H9 (cell line): ENCODE results near the gene GATAD2B. TPM values are rescaled to one million over a fixed set of nuclear protein-coding genes. Genes with fewer than 3 reads are reported as not detected.

Experiments used
- DNase-seq: peaks from one replicate; pipeline ENCODE4 v3.0.0-alpha.2; 2017
- H2AFZ ChIP-seq: one replicate; pipeline ENCODE4 v1.6.1; 2013; ENCODE audit warnings: mild to moderate bottlenecking, low read length, control low read depth, moderate library complexity
- H2AK5ac ChIP-seq: 2 replicates; pipeline ENCODE4 v1.6.1; 2013; ENCODE audit warnings: low read length, control low read depth, mixed read lengths; ENCODE audit not compliant: insufficient read length
- H2BK120ac ChIP-seq: one replicate; pipeline ENCODE4 v1.6.1; 2013; ENCODE audit warnings: low read depth, mild to moderate bottlenecking, low read length, control low read depth, inconsistent platforms; ENCODE audit not compliant: poor library complexity, severe bottlenecking
- H2BK12ac ChIP-seq: 2 replicates; pipeline ENCODE4 v1.6.1; 2013; ENCODE audit warnings: low read length, control low read depth, mixed read lengths, low read depth; ENCODE audit not compliant: insufficient read length
- H2BK15ac ChIP-seq: 2 replicates; pipeline ENCODE4 v1.6.1; 2013; ENCODE audit warnings: low read depth, low read length, control low read depth
- H2BK20ac ChIP-seq: one replicate; pipeline ENCODE4 v1.6.1; 2013; ENCODE audit warnings: low read depth, mild to moderate bottlenecking, low read length, control low read depth, inconsistent platforms; ENCODE audit not compliant: poor library complexity, severe bottlenecking
- H2BK5ac ChIP-seq: 2 replicates; pipeline ENCODE4 v1.6.1; 2013; ENCODE audit warnings: low read length, control low read depth, mixed read lengths; ENCODE audit not compliant: insufficient read length
- H3K14ac ChIP-seq: 2 replicates; pipeline ENCODE4 v1.6.1; 2013; ENCODE audit warnings: low read length, control low read depth; ENCODE audit not compliant: insufficient read depth
- H3K18ac ChIP-seq: 2 replicates; pipeline ENCODE4 v1.6.1; 2013; ENCODE audit warnings: low read depth, mild to moderate bottlenecking, mixed read lengths, low read length, control low read depth; ENCODE audit not compliant: insufficient read length
- H3K23ac ChIP-seq: 2 replicates; pipeline ENCODE4 v1.6.1; 2013; ENCODE audit warnings: low read length, control low read depth, mixed read lengths, low read depth; ENCODE audit not compliant: insufficient read length
- H3K23me2 ChIP-seq: 2 replicates; pipeline ENCODE4 v1.6.1; 2013; ENCODE audit warnings: low read depth, mild to moderate bottlenecking, mixed read lengths, low read length, control low read depth; ENCODE audit not compliant: insufficient read length, poor library complexity, severe bottlenecking
- H3K27ac ChIP-seq: 2 replicates; pipeline ENCODE4 v1.5.1; 2013; ENCODE audit warnings: low read length, control low read depth, mixed read lengths, low read depth; ENCODE audit not compliant: insufficient read length
- H3K27me3 ChIP-seq: 2 replicates; pipeline ENCODE4 v1.6.1; 2013; ENCODE audit warnings: low read length, control low read depth, inconsistent platforms; ENCODE audit not compliant: insufficient read depth
- H3K4ac ChIP-seq: 2 replicates; pipeline ENCODE4 v1.6.1; 2013; ENCODE audit warnings: low read depth, mild to moderate bottlenecking, control low read depth, inconsistent platforms, low read length, moderate library complexity
- H3K4me1 ChIP-seq: 2 replicates; pipeline ENCODE4 v1.6.1; 2013; ENCODE audit warnings: low read length, control low read depth, inconsistent platforms; ENCODE audit not compliant: insufficient read depth
- H3K4me2 ChIP-seq: 2 replicates; pipeline ENCODE4 v1.6.1; 2013; ENCODE audit warnings: low read length, control low read depth, mixed read lengths; ENCODE audit not compliant: insufficient read length, insufficient read depth
- H3K56ac ChIP-seq: 2 replicates; pipeline ENCODE4 v1.6.1; 2013; ENCODE audit warnings: low read depth, mild to moderate bottlenecking, mixed read lengths, low read length, control low read depth; ENCODE audit not compliant: insufficient read length
- H3K79me1 ChIP-seq: 2 replicates; pipeline ENCODE4 v1.6.1; 2013; ENCODE audit warnings: low read depth, mild to moderate bottlenecking, moderate library complexity, low read length, control low read depth, inconsistent platforms; ENCODE audit not compliant: insufficient read depth, poor library complexity, severe bottlenecking
- H3K79me2 ChIP-seq: 2 replicates; pipeline ENCODE4 v1.6.1; 2013; ENCODE audit warnings: low read length, control low read depth, inconsistent platforms; ENCODE audit not compliant: insufficient read depth
- H3K9ac ChIP-seq: 2 replicates; pipeline ENCODE4 v1.6.1; 2013; ENCODE audit warnings: low read length, control low read depth, mixed read lengths; ENCODE audit not compliant: insufficient read length; ENCODE audit errors: extremely low read depth
- H3K9me3 ChIP-seq: one replicate; pipeline ENCODE4 v1.6.1; 2013; ENCODE audit warnings: low read depth, low read length, inconsistent platforms; ENCODE audit not compliant: control insufficient read depth
- H3T11ph ChIP-seq: one replicate; pipeline ENCODE4 v1.6.1; 2013; ENCODE audit warnings: mild to moderate bottlenecking, low read length, control low read depth, inconsistent platforms
- H4K20me1 ChIP-seq: one replicate; pipeline ENCODE4 v1.6.1; 2013; ENCODE audit not compliant: control insufficient read depth, insufficient read length, insufficient read depth
- H4K5ac ChIP-seq: 2 replicates; pipeline ENCODE4 v1.6.1; 2013; ENCODE audit warnings: low read depth, mild to moderate bottlenecking, mixed read lengths, low read length, control low read depth; ENCODE audit not compliant: insufficient read length
- H4K8ac ChIP-seq: replicated peaks from 2 replicates; pipeline ENCODE4 v1.6.1; 2013; ENCODE audit warnings: low read length, control low read depth, mixed read lengths, low read depth; ENCODE audit not compliant: insufficient read length
- H4K91ac ChIP-seq: 2 replicates; pipeline ENCODE4 v1.6.1; 2013; ENCODE audit warnings: low read depth, mild to moderate bottlenecking, moderate library complexity, mixed read lengths, low read length, control low read depth; ENCODE audit not compliant: insufficient read length
- H3K27ac Mint-ChIP-seq, 3 experiments: 2 replicates in 2 of 3; 3 replicates in 1 of 3; pipeline ENCODE4 v1.8.0; 2020 to 2021; ENCODE audit warnings: mixed read lengths in 3 of 3, mild to moderate bottlenecking in 1 of 3, moderate library complexity in 1 of 3
- H3K27me3 Mint-ChIP-seq: 2 replicates; pipeline ENCODE4 v1.8.0; 2021; ENCODE audit warnings: low read depth, mild to moderate bottlenecking, moderate library complexity, mixed read lengths
- H3K36me3 Mint-ChIP-seq, 3 experiments: 2 replicates in 2 of 3; 3 replicates in 1 of 3; pipeline ENCODE4 v1.8.0; 2020 to 2021; ENCODE audit warnings: low read depth in 3 of 3, mixed read lengths in 3 of 3; ENCODE audit not compliant: insufficient read depth in 1 of 3
- H3K4me1 Mint-ChIP-seq, 2 experiments: 2 replicates each; pipeline ENCODE4 v1.8.0; 2020; ENCODE audit warnings: mixed read lengths in 2 of 2
- H3K4me3 Mint-ChIP-seq, 2 experiments: 2 replicates in 1 of 2; 3 replicates in 1 of 2; pipeline ENCODE4 v1.8.0; 2020 to 2021; ENCODE audit warnings: mild to moderate bottlenecking in 2 of 2, mixed read lengths in 2 of 2, moderate library complexity in 1 of 2
- H3K9me3 Mint-ChIP-seq, 2 experiments: 2 replicates in 1 of 2; 3 replicates in 1 of 2; pipeline ENCODE4 v1.8.0; 2020; ENCODE audit warnings: mild to moderate bottlenecking in 2 of 2, mixed read lengths in 2 of 2, moderate library complexity in 1 of 2
- WGBS: extraction: QIAGEN DNeasy Blood & Tissue Kit; methylation state at CpG from one replicate; pipeline ENCODE4 v1.1.7; 2013; ENCODE audit warnings: missing lambda C conversion rate, low lambda C conversion rate, mixed read lengths; ENCODE audit not compliant: insufficient read length; ENCODE audit errors: extremely low coverage; 5-methylcytosine and 5-hydroxymethylcytosine counted together
- total RNA-seq: library from RNA; stranded (reverse); gene quantifications from 2 replicates; pipeline ENCODE4 v1.2.1, GENCODE V29; 2021
- TF ChIP-seq, protein P1 (sequence below): fragments of 200-600 bp; sonication (generic); conservative IDR thresholded peaks from 3 replicates; pipeline ENCODE4 v1.8.0; 2021; ENCODE audit warnings: antibody characterized with exemption, mild to moderate bottlenecking

The GATAD2B gene
- total RNA-seq, 1 experiment from 2014 or later, result 44.1 TPM

DNA sequence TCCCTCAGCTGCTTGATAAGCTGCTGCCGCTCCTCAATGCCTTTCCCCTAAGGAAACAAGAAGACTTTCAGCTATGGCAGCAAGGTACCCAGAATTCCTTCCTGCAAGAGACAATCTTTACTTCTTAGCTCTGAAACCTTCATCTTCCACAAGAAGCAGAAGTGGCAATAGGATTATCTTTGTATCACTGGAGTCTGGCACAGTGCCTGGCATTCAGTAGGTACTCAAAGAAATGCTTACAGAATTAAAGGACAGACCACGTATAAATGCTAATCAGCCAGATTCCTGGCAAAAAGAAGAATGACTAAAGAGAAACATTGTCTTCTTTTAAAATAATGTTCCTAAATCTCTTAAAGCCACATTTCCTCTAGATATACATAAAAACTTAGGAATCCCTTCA is 103.9 kb downstream of the GATAD2B start:
- Histone ChIP-seq H3K27ac (no peak overlapping the region), H2AFZ (no peak overlapping the region), H3K9ac (no peak overlapping the region), H4K91ac (no peak overlapping the region), H4K8ac (no peak overlapping the region), H4K5ac (no peak overlapping the region), H3K4me2 (no peak overlapping the region), H3K23ac (no peak overlapping the region), H3K9me3 (no peaks in the 10 kb centered on the region), H3K14ac (no peak overlapping the region), H2BK120ac (no peak overlapping the region), H3K56ac (no peak overlapping the region), H3K27me3 (no peaks in the 10 kb centered on the region), H3K79me2 (no peaks in the 10 kb centered on the region), H3K23me2 (no peaks in the 10 kb centered on the region), H2BK20ac (no peak overlapping the region), H2AK5ac (no peak overlapping the region), H4K20me1 (no peaks in the 10 kb centered on the region), H3K79me1 (no peaks in the 10 kb centered on the region), H3K4me1 (no peaks in the 10 kb centered on the region), H3K18ac (no peak overlapping the region), H2BK5ac (no peak overlapping the region), H2BK15ac (no peak overlapping the region), H3K4ac (no peak overlapping the region), H3T11ph (no peak overlapping the region), H2BK12ac (no peak overlapping the region)
- Mint-ChIP-seq H3K4me3 (no peak overlapping the region), H3K9me3 (no peaks in the 10 kb centered on the region), H3K36me3 (peaks cover 30 to 58% (median 50%) of the 10 kb centered on the region in 3 experiments), H3K27ac (no peak overlapping the region), H3K27me3 (no peaks in the 10 kb centered on the region), H3K4me1 (no peaks in the 10 kb centered on the region)
- DNase-seq, result no peak
- WGBS, result no CpG with 5 or more reads among the region's 2 CpGs
- TF ChIP-seq, protein P1, sequence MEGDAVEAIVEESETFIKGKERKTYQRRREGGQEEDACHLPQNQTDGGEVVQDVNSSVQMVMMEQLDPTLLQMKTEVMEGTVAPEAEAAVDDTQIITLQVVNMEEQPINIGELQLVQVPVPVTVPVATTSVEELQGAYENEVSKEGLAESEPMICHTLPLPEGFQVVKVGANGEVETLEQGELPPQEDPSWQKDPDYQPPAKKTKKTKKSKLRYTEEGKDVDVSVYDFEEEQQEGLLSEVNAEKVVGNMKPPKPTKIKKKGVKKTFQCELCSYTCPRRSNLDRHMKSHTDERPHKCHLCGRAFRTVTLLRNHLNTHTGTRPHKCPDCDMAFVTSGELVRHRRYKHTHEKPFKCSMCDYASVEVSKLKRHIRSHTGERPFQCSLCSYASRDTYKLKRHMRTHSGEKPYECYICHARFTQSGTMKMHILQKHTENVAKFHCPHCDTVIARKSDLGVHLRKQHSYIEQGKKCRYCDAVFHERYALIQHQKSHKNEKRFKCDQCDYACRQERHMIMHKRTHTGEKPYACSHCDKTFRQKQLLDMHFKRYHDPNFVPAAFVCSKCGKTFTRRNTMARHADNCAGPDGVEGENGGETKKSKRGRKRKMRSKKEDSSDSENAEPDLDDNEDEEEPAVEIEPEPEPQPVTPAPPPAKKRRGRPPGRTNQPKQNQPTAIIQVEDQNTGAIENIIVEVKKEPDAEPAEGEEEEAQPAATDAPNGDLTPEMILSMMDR, result no peak
